HG02840 (cell line): ENCODE measurements around the gene NAIF1.
"Not testable (repeated sequence)": the region's sequence is repeated elsewhere in the genome, so short reads cannot be mapped to it uniquely, and the experiment has no call there.

Source experiments
- ATAC-seq: cut with Tn5 transposase; IDR thresholded peaks from one replicate; pipeline ENCODE4 v1.9.1; 2021; ENCODE audit warnings: mild to moderate bottlenecking, moderate library complexity, moderate number of reproducible peaks; ENCODE audit not compliant: unreplicated experiment, low FRiP score

Gene NAIF1

GRCh38 chr9:128062846-128063831 is 4.0 kb downstream of the NAIF1 start:
- no peak for ATAC-seq

GRCh38 chr9:128062279-128062678 is 4.8 kb downstream of the NAIF1 start:
- ATAC-seq = no peak

- no peak for ATAC-seq
Observed at GRCh38 chr9:128061275-128061960, 5.7 kb downstream of the NAIF1 start.

- ATAC-seq = no peak
Observed at GRCh38 chr9:128059365-128059983, 7.6 kb downstream of the NAIF1 start.

DNA sequence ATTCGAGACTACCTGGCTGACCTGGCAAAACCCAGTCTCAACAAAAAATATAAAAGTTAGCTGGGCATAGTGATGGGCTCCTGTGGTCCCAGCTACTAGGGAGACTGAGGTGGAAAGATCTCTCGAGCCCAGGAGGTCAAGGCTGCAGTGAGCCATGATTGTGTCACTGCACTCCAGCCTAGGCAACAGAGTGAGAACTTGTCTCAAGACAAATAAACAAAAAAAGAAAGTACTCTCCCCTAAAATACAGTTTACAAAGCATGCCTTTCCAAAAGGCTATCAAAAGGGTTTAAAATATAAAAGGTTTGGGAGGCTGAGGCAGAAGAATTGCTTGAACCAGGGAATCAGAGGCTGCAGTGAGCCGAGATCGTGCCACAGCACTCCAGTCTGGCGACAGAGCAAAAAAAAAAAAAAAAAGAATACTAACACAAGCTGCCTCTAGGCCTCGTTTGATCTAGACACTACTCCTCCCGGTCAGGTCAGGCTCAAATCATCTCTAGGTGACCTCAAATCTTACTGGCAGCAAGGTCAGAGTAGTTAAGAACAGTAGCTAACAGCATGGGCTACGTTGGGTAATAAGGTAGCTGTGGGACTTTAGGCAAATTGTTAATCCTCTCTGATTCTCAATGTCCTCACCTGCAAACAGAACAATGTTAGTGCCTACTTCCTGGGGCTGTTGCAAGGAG is 9.3 kb downstream of the NAIF1 start:
- ATAC-seq = no peak

DNA sequence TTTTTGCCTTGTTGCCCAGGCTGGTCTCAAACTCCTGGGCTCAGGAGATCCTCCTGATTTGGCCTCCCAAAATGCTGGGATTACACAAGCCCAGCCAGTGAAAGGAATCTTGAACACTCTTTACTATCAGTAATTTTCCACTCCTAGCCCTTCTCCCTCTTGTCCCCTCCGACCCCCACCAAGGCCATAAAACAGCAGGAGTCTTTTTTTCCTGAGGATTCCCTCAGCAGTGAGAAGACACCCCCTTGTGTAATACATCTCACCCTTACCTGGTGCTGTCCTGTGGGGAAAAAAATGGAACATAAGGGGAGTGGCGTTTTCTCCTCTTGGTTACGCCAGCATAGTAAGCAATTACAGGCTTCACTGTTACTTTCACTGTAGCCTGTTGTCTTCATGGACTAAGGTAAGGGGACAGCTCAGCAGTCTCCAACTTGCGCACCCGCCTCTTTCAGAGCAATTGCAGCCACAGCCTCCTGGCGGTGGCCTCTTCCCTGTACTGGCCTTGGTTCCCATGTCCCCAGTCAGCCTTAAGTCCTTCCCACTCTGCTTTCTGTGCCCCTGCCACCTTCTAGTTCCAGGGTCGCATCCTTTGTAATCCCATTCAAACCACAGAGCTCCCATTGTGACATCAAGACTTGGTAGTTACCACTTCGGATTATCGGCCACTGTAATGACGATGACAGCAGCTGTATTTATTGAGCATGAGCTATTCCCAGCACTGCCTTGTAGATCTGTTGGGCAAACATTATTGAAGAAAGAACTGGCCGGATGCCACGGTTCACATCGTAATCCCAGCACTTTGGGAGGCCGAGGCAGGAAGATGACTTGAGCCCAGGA is 10.0 kb downstream of the NAIF1 start:
- no peak for ATAC-seq

DNA sequence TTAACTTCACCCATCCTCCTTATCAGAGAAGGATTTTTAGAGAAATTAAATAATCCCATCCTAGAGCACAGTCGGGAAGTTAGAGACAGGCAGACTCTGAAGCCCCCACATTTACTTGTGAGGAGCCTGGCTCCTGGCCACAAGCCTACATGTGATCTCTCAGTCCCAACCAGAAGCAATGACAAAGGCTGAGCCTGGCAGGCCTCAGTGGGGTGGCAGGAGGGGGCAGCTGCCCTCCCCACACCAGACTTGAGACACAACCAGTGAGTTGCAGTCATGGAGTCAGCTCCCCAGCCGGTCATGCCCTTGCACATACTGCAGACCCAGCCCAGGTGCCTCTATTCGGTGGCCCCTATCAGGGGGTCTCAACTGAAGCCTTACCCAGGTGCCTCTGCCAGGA is 11.0 kb downstream of the NAIF1 start:
- no peak for ATAC-seq

GRCh38 chr9:128055344-128056040 is 11.6 kb downstream of the NAIF1 start:
- ATAC-seq = no peak

DNA sequence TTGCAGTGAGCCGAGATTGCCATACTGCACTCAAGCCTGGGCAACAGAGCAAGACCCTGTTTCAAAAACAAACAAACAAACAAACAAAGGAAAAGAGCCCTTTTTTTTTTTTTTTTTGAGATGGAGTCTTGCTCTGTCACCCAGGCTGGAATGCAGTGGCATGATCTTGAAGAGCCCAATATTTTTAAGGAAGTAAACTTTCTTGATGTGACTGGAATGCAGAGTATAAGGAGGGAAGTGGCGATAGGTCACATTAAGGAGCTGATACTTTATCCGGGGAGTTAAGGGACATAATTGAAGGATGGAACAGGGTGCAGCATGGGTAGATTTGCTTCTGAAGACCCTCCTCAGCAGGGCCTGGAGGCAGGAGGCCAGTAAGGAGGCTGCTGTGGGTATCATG is 13.0 kb downstream of the NAIF1 start:
- no peak for ATAC-seq

- no peak for ATAC-seq
Observed at GRCh38 chr9:128053560-128053959, 13.6 kb downstream of the NAIF1 start.

GRCh38 chr9:128051932-128052709 is 15.0 kb downstream of the NAIF1 start:
- ATAC-seq = no peak

- ATAC-seq = no peak
Observed at GRCh38 chr9:128049843-128050242, 17.3 kb downstream of the NAIF1 start.

GRCh38 chr9:128048663-128049062 is 18.5 kb downstream of the NAIF1 start:
- ATAC-seq = no peak

GRCh38 chr9:128047231-128047630 is 19.9 kb downstream of the NAIF1 start:
- ATAC-seq = no peak

DNA sequence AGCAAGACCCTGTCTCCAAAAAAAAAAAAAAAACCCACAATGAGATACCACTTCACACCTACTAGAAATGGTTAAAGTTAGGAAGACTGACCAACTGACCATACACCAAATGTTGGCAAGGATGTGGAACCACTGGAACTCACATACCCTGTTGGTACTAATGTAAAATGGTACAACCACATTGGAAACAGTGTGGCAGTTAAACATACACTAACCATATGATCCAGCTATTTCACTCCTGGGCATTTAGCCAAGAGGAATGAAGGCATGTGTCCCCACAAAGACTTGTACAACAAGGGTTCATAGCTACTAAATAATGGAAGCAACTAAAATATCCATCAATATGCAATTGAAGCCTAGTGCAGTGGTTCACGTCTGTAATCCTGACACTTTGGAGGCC is 21.3 kb downstream of the NAIF1 start:
- no peak for ATAC-seq

- ATAC-seq = not testable (repeated sequence)
Observed at GRCh38 chr9:128045409-128045808, 21.7 kb downstream of the NAIF1 start.

DNA sequence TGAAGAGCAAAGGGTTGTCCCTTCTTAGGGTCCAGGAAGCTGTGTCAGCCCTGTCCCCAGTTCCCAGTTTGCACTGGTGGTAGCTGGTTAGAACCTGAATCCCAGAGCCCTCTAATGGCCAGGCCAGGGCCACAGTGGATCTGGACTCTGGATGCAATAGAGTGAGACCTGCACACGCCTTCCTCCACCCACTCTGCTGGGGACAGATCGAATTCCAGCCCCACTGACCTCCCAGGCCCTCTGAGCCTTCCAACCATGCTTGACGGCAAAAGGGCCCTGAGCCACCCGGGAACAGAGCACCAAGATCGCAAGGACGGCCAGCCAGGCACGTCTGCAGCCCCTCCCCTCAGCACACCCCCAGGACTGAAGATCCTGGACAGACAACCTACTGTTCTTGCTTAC is 23.7 kb downstream of the NAIF1 start:
- ATAC-seq = no peak

DNA sequence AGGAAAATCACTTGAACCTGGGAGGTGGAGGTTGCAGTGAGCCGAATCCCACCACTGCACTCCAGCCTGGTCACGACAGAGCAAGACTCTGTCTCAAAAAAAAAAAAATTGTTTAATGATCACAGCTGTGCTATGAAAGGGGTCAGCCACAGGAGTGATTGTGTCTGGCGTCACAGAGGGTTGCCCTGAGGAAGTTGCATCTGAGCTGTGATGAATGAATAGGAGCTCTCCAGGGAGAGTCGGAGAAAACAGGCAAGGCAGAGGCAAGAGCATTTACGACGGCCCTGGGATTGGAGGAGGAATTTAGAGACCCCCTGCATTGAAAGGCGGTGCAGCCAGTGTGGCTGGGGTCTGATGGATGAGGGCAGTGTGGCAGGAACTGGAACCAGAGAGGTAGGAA is 25.1 kb downstream of the NAIF1 start:
- ATAC-seq = no peak
